Osteoblast (primary cell): ENCODE results near the gene GSE1. TPM values are rescaled to one million over a fixed set of nuclear protein-coding genes. Genes with fewer than 3 reads are reported as not detected.

Experiments
- DNase-seq: peaks from one replicate; pipeline ENCODE4 v3.0.0; 2011; ENCODE audit warnings: low spot score, mixed read lengths; ENCODE audit not compliant: insufficient read length; ENCODE audit errors: missing footprints
- H2AFZ ChIP-seq: 2 replicates; pipeline ENCODE4 v1.6.0; 2011; ENCODE audit warnings: mild to moderate bottlenecking, low read length
- H3K27ac ChIP-seq: 2 replicates; pipeline ENCODE4 v1.5.1; 2011; ENCODE audit warnings: mild to moderate bottlenecking, low read depth, low read length, moderate library complexity
- H3K27me3 ChIP-seq: 2 replicates; pipeline ENCODE4 v1.6.0; 2012; ENCODE audit warnings: mild to moderate bottlenecking, control low read depth, inconsistent platforms, low read length, moderate library complexity; ENCODE audit not compliant: insufficient read depth
- H3K36me3 ChIP-seq: 2 replicates; pipeline ENCODE4 v1.5.1; 2011; ENCODE audit warnings: mild to moderate bottlenecking, low read length, control low read depth, moderate library complexity; ENCODE audit not compliant: insufficient read depth
- H3K4me1 ChIP-seq: 2 replicates; pipeline ENCODE4 v1.5.1; 2011; ENCODE audit warnings: mild to moderate bottlenecking, low read length, control low read depth, moderate library complexity; ENCODE audit not compliant: insufficient read depth
- H3K4me2 ChIP-seq: 2 replicates; pipeline ENCODE4 v1.6.0; 2011; ENCODE audit warnings: mild to moderate bottlenecking, low read length; ENCODE audit not compliant: insufficient read depth
- H3K4me3 ChIP-seq: fragments of 200-600 bp; sonication (generic); 3 replicates; pipeline ENCODE4 v1.5.1; 2012; ENCODE audit warnings: mild to moderate bottlenecking, low read length, inconsistent platforms; ENCODE audit not compliant: insufficient read depth
- H3K79me2 ChIP-seq: 2 replicates; pipeline ENCODE4 v1.6.0; 2012; ENCODE audit warnings: mild to moderate bottlenecking, low read length, control low read depth, inconsistent platforms; ENCODE audit not compliant: insufficient read depth
- H3K9me3 ChIP-seq: 2 replicates; pipeline ENCODE4 v1.5.1; 2011; ENCODE audit warnings: low read depth, low read length, control low read depth
- H4K20me1 ChIP-seq: 2 replicates; pipeline ENCODE4 v1.6.0; 2012; ENCODE audit warnings: mild to moderate bottlenecking, low read length, control low read depth; ENCODE audit not compliant: insufficient read depth
- total RNA-seq: library from RNA; depleted of rRNA; stranded (reverse); fragments of >200 nt; gene quantifications from 2 replicates; pipeline ENCODE4 v1.2.3, GENCODE V29; 2012
- TF ChIP-seq, protein P1 (sequence below): IDR thresholded peaks from 2 replicates; pipeline ENCODE4 v1.5.1; 2011; ENCODE audit warnings: mild to moderate bottlenecking, low read depth, low read length, moderate library complexity; ENCODE audit errors: extremely low read depth

The GSE1 gene
- total RNA-seq, 1 donor: 49.6 TPM

DNA sequence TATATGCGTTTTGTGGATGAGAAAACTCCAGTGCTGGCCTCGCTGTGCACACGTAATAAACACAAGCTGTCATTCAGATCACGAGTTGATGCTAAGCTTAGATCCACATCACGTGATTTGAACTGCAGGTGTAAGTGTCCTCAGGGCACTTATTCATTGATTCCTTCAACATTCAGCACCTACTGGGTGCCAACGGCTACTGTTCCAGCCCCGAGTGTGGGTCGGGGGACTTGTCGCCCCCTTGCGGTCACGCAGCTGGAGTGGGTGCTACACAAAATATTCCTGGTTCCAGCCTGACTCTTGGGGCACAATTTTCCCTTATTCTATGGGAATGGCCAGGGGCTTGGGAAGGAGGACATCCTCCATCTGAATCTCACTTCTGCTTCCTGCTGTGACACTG lies 105.6 kb downstream of the GSE1 start:
- Histone ChIP-seq H3K36me3 (no peaks in the 10 kb centered on the region), H3K27me3 (no peaks in the 10 kb centered on the region), H3K4me3 (no peak overlapping the region), H3K79me2 (no peaks in the 10 kb centered on the region), H2AFZ (no peak overlapping the region), H3K27ac (no peak overlapping the region), H3K4me2 (no peak overlapping the region), H3K9me3 (no peaks in the 10 kb centered on the region), H3K4me1 (no peaks in the 10 kb centered on the region), H4K20me1 (peaks cover 6% of the 10 kb centered on the region)
- peak; percentile 81 for DNase-seq
- TF ChIP-seq, protein P1, sequence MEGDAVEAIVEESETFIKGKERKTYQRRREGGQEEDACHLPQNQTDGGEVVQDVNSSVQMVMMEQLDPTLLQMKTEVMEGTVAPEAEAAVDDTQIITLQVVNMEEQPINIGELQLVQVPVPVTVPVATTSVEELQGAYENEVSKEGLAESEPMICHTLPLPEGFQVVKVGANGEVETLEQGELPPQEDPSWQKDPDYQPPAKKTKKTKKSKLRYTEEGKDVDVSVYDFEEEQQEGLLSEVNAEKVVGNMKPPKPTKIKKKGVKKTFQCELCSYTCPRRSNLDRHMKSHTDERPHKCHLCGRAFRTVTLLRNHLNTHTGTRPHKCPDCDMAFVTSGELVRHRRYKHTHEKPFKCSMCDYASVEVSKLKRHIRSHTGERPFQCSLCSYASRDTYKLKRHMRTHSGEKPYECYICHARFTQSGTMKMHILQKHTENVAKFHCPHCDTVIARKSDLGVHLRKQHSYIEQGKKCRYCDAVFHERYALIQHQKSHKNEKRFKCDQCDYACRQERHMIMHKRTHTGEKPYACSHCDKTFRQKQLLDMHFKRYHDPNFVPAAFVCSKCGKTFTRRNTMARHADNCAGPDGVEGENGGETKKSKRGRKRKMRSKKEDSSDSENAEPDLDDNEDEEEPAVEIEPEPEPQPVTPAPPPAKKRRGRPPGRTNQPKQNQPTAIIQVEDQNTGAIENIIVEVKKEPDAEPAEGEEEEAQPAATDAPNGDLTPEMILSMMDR: peak; percentile 46

GRCh38 chr16:85719605-85720301 lies 106.6 kb downstream of the GSE1 start:
- H3K79me2 ChIP-seq: no peaks in the 10 kb centered on the region
- no peak overlapping the region for H2AFZ ChIP-seq
- DNase-seq: no peak
- TF ChIP-seq, protein P1: no peak
- peaks cover 6% of the 10 kb centered on the region for H4K20me1 ChIP-seq
- H3K4me2 ChIP-seq: no peak overlapping the region
- H3K4me1 ChIP-seq: no peaks in the 10 kb centered on the region
- H3K36me3 ChIP-seq: no peaks in the 10 kb centered on the region
- H3K27me3 ChIP-seq: no peaks in the 10 kb centered on the region
- no peak overlapping the region for H3K4me3 ChIP-seq
- no peaks in the 10 kb centered on the region for H3K9me3 ChIP-seq
- no peak overlapping the region for H3K27ac ChIP-seq

DNA sequence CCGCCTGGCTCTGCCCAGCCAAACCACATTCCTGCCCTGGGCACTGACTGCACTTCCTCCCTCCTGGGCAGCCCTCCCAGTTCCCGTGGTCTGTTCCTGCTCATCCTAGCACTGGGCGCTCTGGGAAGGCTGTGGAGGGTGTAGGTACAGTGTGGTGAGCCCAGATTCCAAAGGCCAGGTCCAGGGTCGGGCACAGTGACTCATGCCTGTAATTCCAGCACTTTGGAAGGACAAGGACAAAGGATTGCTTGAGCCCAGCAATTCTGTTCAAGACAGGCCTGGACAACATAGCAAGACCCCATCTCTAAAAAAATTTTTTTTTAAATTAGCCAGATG lies 107.1 kb downstream of the GSE1 start:
- Histone ChIP-seq H3K27me3 (no peaks in the 10 kb centered on the region), H3K4me1 (no peaks in the 10 kb centered on the region), H3K4me3 (no peak overlapping the region), H3K27ac (no peak overlapping the region), H3K36me3 (no peaks in the 10 kb centered on the region), H4K20me1 (peaks cover 6% of the 10 kb centered on the region), H3K4me2 (no peak overlapping the region), H3K9me3 (no peaks in the 10 kb centered on the region), H3K79me2 (no peaks in the 10 kb centered on the region), H2AFZ (no peak overlapping the region)
- peak; percentile 80 for DNase-seq
- TF ChIP-seq, protein P1: no peak

DNA sequence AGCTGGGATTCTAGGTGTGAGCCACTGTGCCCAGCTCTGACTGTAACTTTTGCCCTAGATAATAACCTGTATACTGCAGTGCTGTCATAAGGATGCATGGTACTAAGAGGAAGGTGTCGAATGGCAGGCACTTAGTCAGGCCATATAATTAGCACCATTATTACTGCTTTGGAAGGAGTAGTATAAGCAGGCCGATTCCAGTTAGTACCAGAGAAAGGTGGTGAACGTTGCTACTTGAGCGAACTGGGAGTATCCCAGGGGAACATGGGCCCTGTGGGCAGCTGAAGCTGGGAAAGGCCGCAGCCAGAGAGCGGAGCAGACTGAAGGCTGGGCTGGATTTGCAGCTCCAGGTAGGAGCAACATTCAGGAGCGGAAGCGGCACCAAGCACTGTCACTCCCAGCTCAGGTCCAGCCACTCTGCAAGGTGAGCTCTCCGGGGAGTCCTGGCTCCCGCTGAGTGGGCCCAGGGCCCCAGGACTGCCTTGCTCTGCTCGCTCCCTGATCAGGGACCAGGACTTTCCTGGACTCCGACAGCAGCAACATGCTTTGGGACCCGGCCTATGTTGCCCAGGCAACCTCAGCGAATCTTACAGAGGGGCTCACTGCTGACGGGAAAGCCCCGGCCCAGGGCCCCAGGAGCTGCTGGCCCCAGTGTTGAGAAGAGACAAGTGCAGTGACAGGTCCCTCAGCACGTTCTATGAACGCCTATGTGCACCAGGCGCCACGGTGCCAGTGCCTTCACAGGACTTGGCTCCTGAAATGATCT lies 109.2 kb downstream of the GSE1 start:
- no peak overlapping the region for H2AFZ ChIP-seq
- peaks cover 6% of the 10 kb centered on the region for H4K20me1 ChIP-seq
- H3K27ac ChIP-seq: no peak overlapping the region
- no peak overlapping the region for H3K4me2 ChIP-seq
- DNase-seq: peak; percentile 43
- no peaks in the 10 kb centered on the region for H3K9me3 ChIP-seq
- no peaks in the 10 kb centered on the region for H3K36me3 ChIP-seq
- TF ChIP-seq, protein P1: no peak
- H3K4me1 ChIP-seq: no peaks in the 10 kb centered on the region
- no peak overlapping the region for H3K4me3 ChIP-seq
- H3K27me3 ChIP-seq: no peaks in the 10 kb centered on the region
- H3K79me2 ChIP-seq: no peaks in the 10 kb centered on the region
